Common myeloid progenitor, CD34-positive (primary cell): ENCODE data around the gene PID1.

Experiments used
- CTCF ChIA-PET: fragments of 350-600 bp; sonication (Branson Sonifier 250); formaldehyde crosslinking; loops from one replicate; lab custom pipeline; 2021; ENCODE audit warnings: antibody characterized with exemption; lab: Charles Lee
- POLR2A ChIA-PET: fragments of 350-600 bp; sonication (Branson Sonifier 250); formaldehyde crosslinking; loops from one replicate; lab custom pipeline; 2021; ENCODE audit warnings: antibody characterized with exemption; lab: Charles Lee
- DNase-seq, 3 donors: peaks; one replicate each; pipeline versions ENCODE4 v3.0.0 to v3.0.0-alpha.2; 2013
- H3K27ac ChIP-seq, 2 experiments: 1 replicate in 1 of 2; 2 replicates in 1 of 2; pipeline ENCODE4 v1.7.0; 2013; ENCODE audit warnings: inconsistent platforms in 2 of 2, low read length in 2 of 2, mild to moderate bottlenecking in 2 of 2, low read depth in 1 of 2, moderate library complexity in 1 of 2; ENCODE audit not compliant: severe bottlenecking in 2 of 2, insufficient read depth in 1 of 2, poor library complexity in 1 of 2
- H3K27me3 ChIP-seq, 5 experiments: replicated peaks in 2 of 5; 1 replicate in 3 of 5; 2 replicates in 2 of 5; pipeline versions ENCODE4 v1.6.1 to v1.7.0; 2013; ENCODE audit warnings: low read length in 4 of 5, mild to moderate bottlenecking in 2 of 5, moderate library complexity in 2 of 5, inconsistent platforms in 1 of 5; ENCODE audit not compliant: insufficient read depth in 5 of 5, control insufficient read depth in 4 of 5
- H3K36me3 ChIP-seq, 4 experiments: 1 replicate in 2 of 4; 2 replicates in 2 of 4; pipeline versions ENCODE4 v1.6.1 to v1.7.0; 2013; ENCODE audit warnings: low read length in 3 of 4, control low read depth in 1 of 4, mild to moderate bottlenecking in 1 of 4; ENCODE audit not compliant: control insufficient read depth in 4 of 4, insufficient read depth in 4 of 4
- H3K4me1 ChIP-seq, 4 experiments: 1 replicate in 3 of 4; 2 replicates in 1 of 4; pipeline versions ENCODE4 v1.6.1 to v1.7.1; 2013; ENCODE audit warnings: low read length in 3 of 4, mild to moderate bottlenecking in 3 of 4, control low read depth in 1 of 4, inconsistent platforms in 1 of 4, moderate library complexity in 1 of 4; ENCODE audit not compliant: control insufficient read depth in 4 of 4, insufficient read depth in 4 of 4; ENCODE audit errors: control extremely low read depth in 1 of 4
- H3K4me3 ChIP-seq, 7 experiments: 1 replicate in 4 of 7; 2 replicates in 3 of 7; pipeline versions ENCODE4 v1.5.1 to v1.7.0; 2013; ENCODE audit warnings: mild to moderate bottlenecking in 7 of 7, low read length in 6 of 7, moderate library complexity in 6 of 7, inconsistent platforms in 2 of 7, low read depth in 2 of 7, control low read depth in 1 of 7; ENCODE audit not compliant: insufficient read depth in 4 of 7, control insufficient read depth in 1 of 7; ENCODE audit errors: extremely low read depth in 1 of 7
- H3K9me3 ChIP-seq, 5 experiments: 1 replicate in 4 of 5; 2 replicates in 1 of 5; pipeline versions ENCODE4 v1.6.1 to v1.7.1; 2013; ENCODE audit warnings: low read length in 4 of 5, mild to moderate bottlenecking in 2 of 5, inconsistent platforms in 1 of 5, low read depth in 1 of 5, moderate library complexity in 1 of 5; ENCODE audit not compliant: control insufficient read depth in 4 of 5, insufficient read depth in 2 of 5; ENCODE audit errors: control extremely low read depth in 1 of 5
- WGBS: methylation state at CpG from one replicate; pipeline ENCODE4 v1.1.5; 2013; ENCODE audit not compliant: insufficient coverage; 5-methylcytosine and 5-hydroxymethylcytosine counted together

Gene PID1

GRCh38 chr2:229099231-229099630 is 171.9 kb downstream of the PID1 start:
- Histone ChIP-seq H3K27me3 (no peaks in the 10 kb centered on the region), H3K9me3 (no peaks in the 10 kb centered on the region), H3K4me3 (no peak overlapping the region), H3K36me3 (no peaks in the 10 kb centered on the region), H3K4me1 (no peaks in the 10 kb centered on the region), H3K27ac (no peak overlapping the region)
- CTCF ChIA-PET: no interaction called here
- WGBS: 100% methylated on average over 1 of the region's 1 CpG
- DNase-seq: no peak
- POLR2A ChIA-PET: no interaction called here

- Histone ChIP-seq H3K27ac (no peak overlapping the region), H3K27me3 (no peaks in the 10 kb centered on the region), H3K36me3 (no peaks in the 10 kb centered on the region), H3K4me1 (no peaks in the 10 kb centered on the region), H3K9me3 (no peaks in the 10 kb centered on the region), H3K4me3 (no peak overlapping the region)
- WGBS: 97% methylated on average over 3 of the region's 6 CpGs
- DNase-seq: no peak
- CTCF ChIA-PET: no interaction called here
- POLR2A ChIA-PET: no interaction called here
Observed at GRCh38 chr2:229098801-229099200, 172.3 kb downstream of the PID1 start.

GRCh38 chr2:229096409-229097066 is 174.5 kb downstream of the PID1 start:
- Histone ChIP-seq H3K36me3 (no peaks in the 10 kb centered on the region), H3K27me3 (no peaks in the 10 kb centered on the region), H3K9me3 (no peaks in the 10 kb centered on the region), H3K27ac (no peak overlapping the region), H3K4me3 (no peak overlapping the region), H3K4me1 (no peaks in the 10 kb centered on the region)
- CTCF ChIA-PET: no interaction called here
- WGBS: 60% methylated on average over 1 of the region's 4 CpGs
- POLR2A ChIA-PET: no interaction called here
- DNase-seq: no peak

GRCh38 chr2:229095472-229095871 is 175.6 kb downstream of the PID1 start:
- H3K27ac ChIP-seq: no peak overlapping the region
- no peak overlapping the region for H3K4me3 ChIP-seq
- no peaks in the 10 kb centered on the region for H3K9me3 ChIP-seq
- no peak for DNase-seq
- WGBS: no CpG with 5 or more reads among the region's 1 CpG
- POLR2A ChIA-PET: no interaction called here
- CTCF ChIA-PET: no interaction called here
- no peaks in the 10 kb centered on the region for H3K27me3 ChIP-seq
- no peaks in the 10 kb centered on the region for H3K4me1 ChIP-seq
- H3K36me3 ChIP-seq: no peaks in the 10 kb centered on the region

- CTCF ChIA-PET: no interaction called here
Observed at GRCh38 chr2:229090225-229090624, 180.9 kb downstream of the PID1 start.

GRCh38 chr2:229089776-229090175 is 181.3 kb downstream of the PID1 start:
- Histone ChIP-seq H3K27ac (no peak overlapping the region), H3K9me3 (no peaks in the 10 kb centered on the region), H3K4me1 (no peaks in the 10 kb centered on the region), H3K4me3 (no peak overlapping the region), H3K27me3 (no peaks in the 10 kb centered on the region), H3K36me3 (no peaks in the 10 kb centered on the region)
- no peak for DNase-seq
- 73% methylated on average over 3 of the region's 3 CpGs for WGBS
- ChIA-PET CTCF (no interaction called here), POLR2A (no interaction called here)

More at GRCh38 chr2:229090225-229090624, 180.9 kb downstream of the PID1 start:
- Histone ChIP-seq H3K27ac (no peak overlapping the region), H3K27me3 (no peaks in the 10 kb centered on the region), H3K4me1 (no peaks in the 10 kb centered on the region), H3K4me3 (no peak overlapping the region), H3K36me3 (no peaks in the 10 kb centered on the region), H3K9me3 (no peaks in the 10 kb centered on the region)
- no CpG with 5 or more reads among the region's 2 CpGs for WGBS
- no peak for DNase-seq
- POLR2A ChIA-PET: no interaction called here

- CTCF ChIA-PET: no interaction called here
- WGBS: 75% methylated on average over 1 of the region's 7 CpGs
Observed at GRCh38 chr2:229088966-229089700, 182.0 kb downstream of the PID1 start.

More at GRCh38 chr2:229088966-229089700, 182.0 kb downstream of the PID1 start:
- H3K27me3 ChIP-seq: no peaks in the 10 kb centered on the region
- no peaks in the 10 kb centered on the region for H3K36me3 ChIP-seq
- no peak overlapping the region for H3K27ac ChIP-seq
- no peaks in the 10 kb centered on the region for H3K9me3 ChIP-seq
- no peak overlapping the region for H3K4me3 ChIP-seq
- DNase-seq: no peak
- POLR2A ChIA-PET: no interaction called here
- no peaks in the 10 kb centered on the region for H3K4me1 ChIP-seq
